Measurements from ENCODE around the gene EWSR1. TPM values are rescaled to one million over a fixed set of nuclear protein-coding genes. Genes with fewer than 3 reads are reported as not detected.

EWSR1 gene, protein sequence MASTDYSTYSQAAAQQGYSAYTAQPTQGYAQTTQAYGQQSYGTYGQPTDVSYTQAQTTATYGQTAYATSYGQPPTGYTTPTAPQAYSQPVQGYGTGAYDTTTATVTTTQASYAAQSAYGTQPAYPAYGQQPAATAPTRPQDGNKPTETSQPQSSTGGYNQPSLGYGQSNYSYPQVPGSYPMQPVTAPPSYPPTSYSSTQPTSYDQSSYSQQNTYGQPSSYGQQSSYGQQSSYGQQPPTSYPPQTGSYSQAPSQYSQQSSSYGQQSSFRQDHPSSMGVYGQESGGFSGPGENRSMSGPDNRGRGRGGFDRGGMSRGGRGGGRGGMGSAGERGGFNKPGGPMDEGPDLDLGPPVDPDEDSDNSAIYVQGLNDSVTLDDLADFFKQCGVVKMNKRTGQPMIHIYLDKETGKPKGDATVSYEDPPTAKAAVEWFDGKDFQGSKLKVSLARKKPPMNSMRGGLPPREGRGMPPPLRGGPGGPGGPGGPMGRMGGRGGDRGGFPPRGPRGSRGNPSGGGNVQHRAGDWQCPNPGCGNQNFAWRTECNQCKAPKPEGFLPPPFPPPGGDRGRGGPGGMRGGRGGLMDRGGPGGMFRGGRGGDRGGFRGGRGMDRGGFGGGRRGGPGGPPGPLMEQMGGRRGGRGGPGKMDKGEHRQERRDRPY
- 154 and 257 TPM in 2 replicates for total RNA-seq

GRCh38 chr22:29267858-29268510, at the start of gene EWSR1, which contains the start of gene RHBDD3:
EWSR1 (plus strand) TSS chr22:29268268; CDS start chr22:29268337, 69 bp downstream.
RHBDD3 (minus strand) TSS chr22:29267981; CDS start chr22:29265626, 2,355 bp downstream.

GRCh38 chr22:29306175-29306834, 38.2 kb downstream of the EWSR1 start, which contains the start of gene GAS2L1:
GAS2L1 (plus strand) TSS chr22:29306650; CDS start chr22:29308106, 1,456 bp downstream.

GRCh38 chr22:29315286-29316140, 47.4 kb downstream of the EWSR1 start, which contains the start of gene RASL10A:
RASL10A (minus strand) TSS chr22:29315697; CDS start chr22:29315246, 451 bp downstream.

Small RNAs within 50 kb of the gene (small RNA-seq; reads per million reads assigned to genes)
- gene MIR3653 (ENCODE audit: low replicate concordance), result not detected

Other genes starting within 250 kb of the EWSR1 start
- not detected in 2 replicates for gene C22orf31, start 206.4 kb upstream of the EWSR1 start, total RNA-seq
- gene KREMEN1, start 195.2 kb upstream of the EWSR1 start, total RNA-seq, result 7.0 and 12.0 TPM in 2 replicates
- not detected in 2 replicates for gene EMID1, start 62.4 kb upstream of the EWSR1 start, total RNA-seq
- gene RHBDD3, start 287 bp upstream of the EWSR1 start, total RNA-seq, result 21.2 and 37.4 TPM in 2 replicates
- 9.4 and 42.7 TPM in 2 replicates for gene GAS2L1, start 38.4 kb downstream of the EWSR1 start, total RNA-seq
- gene RASL10A, start 47.4 kb downstream of the EWSR1 start, total RNA-seq, result not detected in 2 replicates
- gene AP1B1, start 120.3 kb downstream of the EWSR1 start, total RNA-seq, result 58.9 and 95.5 TPM in 2 replicates
- gene RFPL1, start 170.3 kb downstream of the EWSR1 start, total RNA-seq, result not detected in 2 replicates
- gene NEFH, start 211.9 kb downstream of the EWSR1 start, total RNA-seq, result 0.22 and 0.43 TPM in 2 replicates